Mucosa of gallbladder (tissue), 1 donor: Measurements from ENCODE around the gene SIRPG. TPM values are rescaled to one million over a fixed set of nuclear protein-coding genes. Genes with fewer than 3 reads are reported as not detected.

ENCODE experiments used
- DNase-seq: peaks from one replicate; pipeline ENCODE4 v3.0.0-alpha.2; 2020; ENCODE audit warnings: low spot score
- total RNA-seq: library from RNA; stranded (reverse); gene quantifications from one replicate; pipeline ENCODE4 v1.2.1, GENCODE V29; 2021
- donor health status: DM: no; HTN: no; CAD: no.

Gene SIRPG
- total RNA-seq, 1 donor from 2014 or later = 1.2 TPM

DNA sequence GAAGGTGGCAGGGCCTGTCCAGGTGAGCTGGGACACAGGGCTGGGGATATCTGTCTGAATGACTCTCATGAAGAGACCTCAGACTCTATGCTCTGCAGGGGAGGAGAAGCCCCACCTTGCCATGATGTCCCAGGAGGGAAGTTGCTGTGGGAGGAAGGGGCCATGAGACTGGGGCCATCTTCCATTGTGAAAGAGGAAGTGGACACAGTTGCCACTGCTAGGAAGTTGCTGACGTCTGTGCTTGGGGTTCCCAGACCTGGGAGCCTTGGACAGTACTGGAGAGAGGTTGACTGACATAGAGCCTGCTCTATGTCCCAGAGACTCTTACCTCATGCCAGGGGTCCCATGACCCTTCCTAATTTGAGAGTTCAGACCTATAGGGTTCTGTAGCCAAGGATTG lies 62.2 kb downstream of the SIRPG start:
- DNase-seq = no peak

DNA sequence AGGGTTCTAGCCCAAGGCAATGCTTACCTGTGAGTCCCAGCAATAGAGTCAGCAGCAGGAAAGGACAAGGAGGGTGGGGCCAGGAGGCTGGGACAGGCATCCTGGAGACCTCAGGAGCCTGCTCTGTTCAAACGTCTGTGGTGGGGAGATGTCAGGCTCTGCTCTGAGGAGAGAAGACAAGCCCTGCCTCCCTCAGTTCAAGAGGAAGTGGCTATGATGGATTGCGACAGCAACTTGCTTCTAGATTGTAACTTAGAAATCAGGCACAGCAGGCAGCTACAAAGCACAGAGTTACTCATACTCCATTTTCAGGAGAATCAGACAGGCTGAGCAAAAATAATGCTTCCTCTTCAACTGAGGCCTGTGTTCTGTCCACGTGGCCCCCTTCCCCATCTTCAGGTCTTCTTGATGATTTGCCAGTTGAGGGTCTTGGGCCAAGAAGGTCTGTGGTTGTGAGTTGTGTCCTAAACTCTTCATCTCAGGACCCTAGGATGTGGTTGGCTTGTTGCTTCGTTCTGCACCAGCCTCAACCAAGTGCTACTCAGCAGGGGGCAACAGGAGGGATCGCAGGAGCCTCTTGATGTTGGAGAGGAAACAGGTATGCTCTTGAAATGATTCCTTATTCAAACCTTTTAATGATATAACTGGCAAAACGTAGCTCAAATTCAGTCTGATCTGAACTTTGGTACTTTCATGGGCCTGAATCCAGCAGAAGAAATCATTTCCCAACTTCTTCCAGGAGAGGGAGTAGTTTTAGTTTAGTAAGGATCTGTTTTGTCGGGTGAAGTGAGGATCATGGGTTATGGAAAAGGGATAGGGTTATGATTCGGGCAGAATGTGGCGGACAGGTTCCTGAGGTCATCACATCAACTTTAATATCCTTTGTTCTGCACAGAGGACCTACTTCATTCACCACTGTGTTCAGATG lies 68.8 kb downstream of the SIRPG start:
- no peak for DNase-seq

DNA sequence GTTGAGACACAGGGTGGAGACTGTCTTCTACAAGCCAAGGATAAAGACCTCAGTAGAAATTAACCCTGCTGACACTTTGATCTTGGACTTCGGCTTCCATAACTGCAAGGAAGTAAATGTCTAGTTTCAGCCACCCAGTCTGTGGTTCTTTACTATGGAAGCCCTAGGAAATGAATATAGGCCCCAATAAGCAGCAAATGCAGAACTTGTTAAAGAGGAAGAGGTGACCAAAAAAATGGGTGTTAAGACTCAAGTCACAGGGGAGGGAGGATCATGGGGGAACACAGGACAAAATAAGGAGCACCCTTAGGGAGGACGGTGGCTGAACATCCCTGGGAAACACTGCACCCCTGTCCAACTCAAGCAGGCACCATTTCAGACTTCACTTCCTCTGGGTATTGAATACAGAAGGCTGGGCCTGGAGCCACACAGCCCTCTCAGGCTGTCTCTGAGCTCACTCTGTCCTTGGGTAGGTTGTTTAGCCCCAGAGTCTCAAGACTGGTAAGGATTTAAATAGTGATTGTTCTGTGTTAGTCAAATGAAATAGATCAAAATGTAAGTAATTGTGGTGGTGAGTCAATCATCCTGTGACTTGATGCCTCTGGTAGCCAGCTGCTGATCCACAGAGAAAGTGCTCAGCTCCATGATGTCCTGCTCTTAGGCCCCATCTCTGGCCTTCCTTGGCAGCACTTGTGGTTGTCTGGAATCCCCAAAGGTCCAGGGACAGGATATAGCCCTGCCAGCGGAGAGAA lies 69.6 kb downstream of the SIRPG start:
- no peak for DNase-seq

DNA sequence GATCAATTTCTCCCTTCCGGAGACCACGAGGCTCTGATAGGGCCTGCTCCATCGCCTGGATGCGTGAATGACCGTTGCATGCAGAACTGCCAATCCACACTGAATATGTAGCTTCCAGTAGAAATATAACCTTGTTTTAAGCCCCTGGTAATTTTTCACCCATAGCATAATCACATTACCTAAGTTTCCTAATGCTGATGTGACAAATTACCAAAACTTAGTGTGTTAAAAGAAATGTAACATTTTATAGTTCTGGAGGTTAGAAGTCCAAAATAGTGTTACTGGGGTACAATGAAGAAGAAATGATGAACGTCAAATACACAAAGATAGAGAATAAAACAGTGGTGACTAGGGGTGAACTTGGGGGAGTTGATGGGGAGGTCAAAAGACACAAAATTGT lies 78.1 kb downstream of the SIRPG start:
- DNase-seq = no peak

Other genes starting within 250 kb of the SIRPG start
- 77.5 TPM for gene NSFL1C, start 190.9 kb downstream of the SIRPG start, total RNA-seq
- gene SIRPB2, start 166.4 kb downstream of the SIRPG start, total RNA-seq = 3.7 TPM
- gene SIRPD, start 100.1 kb downstream of the SIRPG start, total RNA-seq = 0.40 TPM
- gene SIRPB1, start 37.8 kb downstream of the SIRPG start, total RNA-seq = 16.3 TPM
- gene SIRPA, start 237.6 kb upstream of the SIRPG start, total RNA-seq = 53.4 TPM